Osteoblast (primary cell): ENCODE measurements around the gene UST. TPM values are rescaled to one million over a fixed set of nuclear protein-coding genes. Genes with fewer than 3 reads are reported as not detected.

ENCODE experiments used
- DNase-seq: peaks from one replicate; pipeline ENCODE4 v3.0.0; 2011; ENCODE audit warnings: low spot score, mixed read lengths; ENCODE audit not compliant: insufficient read length; ENCODE audit errors: missing footprints
- H2AFZ ChIP-seq: 2 replicates; pipeline ENCODE4 v1.6.0; 2011; ENCODE audit warnings: mild to moderate bottlenecking, low read length
- H3K27ac ChIP-seq: 2 replicates; pipeline ENCODE4 v1.5.1; 2011; ENCODE audit warnings: mild to moderate bottlenecking, low read depth, low read length, moderate library complexity
- H3K27me3 ChIP-seq: 2 replicates; pipeline ENCODE4 v1.6.0; 2012; ENCODE audit warnings: mild to moderate bottlenecking, control low read depth, inconsistent platforms, low read length, moderate library complexity; ENCODE audit not compliant: insufficient read depth
- H3K36me3 ChIP-seq: 2 replicates; pipeline ENCODE4 v1.5.1; 2011; ENCODE audit warnings: mild to moderate bottlenecking, low read length, control low read depth, moderate library complexity; ENCODE audit not compliant: insufficient read depth
- H3K4me1 ChIP-seq: 2 replicates; pipeline ENCODE4 v1.5.1; 2011; ENCODE audit warnings: mild to moderate bottlenecking, low read length, control low read depth, moderate library complexity; ENCODE audit not compliant: insufficient read depth
- H3K4me2 ChIP-seq: 2 replicates; pipeline ENCODE4 v1.6.0; 2011; ENCODE audit warnings: mild to moderate bottlenecking, low read length; ENCODE audit not compliant: insufficient read depth
- H3K4me3 ChIP-seq: fragments of 200-600 bp; sonication (generic); 3 replicates; pipeline ENCODE4 v1.5.1; 2012; ENCODE audit warnings: mild to moderate bottlenecking, low read length, inconsistent platforms; ENCODE audit not compliant: insufficient read depth
- H3K79me2 ChIP-seq: 2 replicates; pipeline ENCODE4 v1.6.0; 2012; ENCODE audit warnings: mild to moderate bottlenecking, low read length, control low read depth, inconsistent platforms; ENCODE audit not compliant: insufficient read depth
- H3K9me3 ChIP-seq: 2 replicates; pipeline ENCODE4 v1.5.1; 2011; ENCODE audit warnings: low read depth, low read length, control low read depth
- H4K20me1 ChIP-seq: 2 replicates; pipeline ENCODE4 v1.6.0; 2012; ENCODE audit warnings: mild to moderate bottlenecking, low read length, control low read depth; ENCODE audit not compliant: insufficient read depth
- CTCF ChIP-seq: IDR thresholded peaks from 2 replicates; pipeline ENCODE4 v1.5.1; 2011; ENCODE audit warnings: mild to moderate bottlenecking, low read depth, low read length, moderate library complexity; ENCODE audit errors: extremely low read depth
- total RNA-seq: library from RNA; depleted of rRNA; stranded (reverse); fragments of >200 nt; gene quantifications from 2 replicates; pipeline ENCODE4 v1.2.3, GENCODE V29; 2012

The UST gene
- total RNA-seq, 1 donor = 18.1 TPM

GRCh38 chr6:148883270-148883669, 136.4 kb downstream of the UST start:
- peaks cover 4% of the 10 kb centered on the region for H4K20me1 ChIP-seq
- no peaks in the 10 kb centered on the region for H3K9me3 ChIP-seq
- H3K4me2 ChIP-seq = no peak overlapping the region
- no peaks in the 10 kb centered on the region for H3K79me2 ChIP-seq
- no peak overlapping the region for H3K4me3 ChIP-seq
- H3K27me3 ChIP-seq = no peaks in the 10 kb centered on the region
- H3K27ac ChIP-seq = no peak overlapping the region
- TF ChIP-seq CTCF = no peak
- no peak overlapping the region for H2AFZ ChIP-seq
- H3K4me1 ChIP-seq = peaks cover 13% of the 10 kb centered on the region
- no peaks in the 10 kb centered on the region for H3K36me3 ChIP-seq
- DNase-seq = peak; percentile 23

GRCh38 chr6:148884461-148884860, 137.6 kb downstream of the UST start:
- Histone ChIP-seq H3K9me3 (no peaks in the 10 kb centered on the region), H4K20me1 (peaks cover 4% of the 10 kb centered on the region), H3K4me1 (peaks cover 15% of the 10 kb centered on the region), H3K4me3 (no peak overlapping the region), H2AFZ (no peak overlapping the region), H3K27ac (no peak overlapping the region), H3K4me2 (no peak overlapping the region), H3K79me2 (no peaks in the 10 kb centered on the region), H3K27me3 (no peaks in the 10 kb centered on the region), H3K36me3 (no peaks in the 10 kb centered on the region)
- DNase-seq = no peak
- TF ChIP-seq CTCF = no peak

- no peak for TF ChIP-seq CTCF
- Histone ChIP-seq H2AFZ (no peak overlapping the region), H3K27ac (no peak overlapping the region), H3K36me3 (no peaks in the 10 kb centered on the region), H3K27me3 (no peaks in the 10 kb centered on the region), H3K4me2 (peak overlapping the region; percentile 20), H3K79me2 (no peaks in the 10 kb centered on the region), H3K4me1 (peaks cover 24% of the 10 kb centered on the region), H3K9me3 (no peaks in the 10 kb centered on the region), H3K4me3 (no peak overlapping the region), H4K20me1 (peaks cover 4% of the 10 kb centered on the region)
- DNase-seq = peak; percentile 89
Observed at GRCh38 chr6:148885136-148885865, 138.5 kb downstream of the UST start.

- peak overlapping the region; percentile 20 for H3K4me2 ChIP-seq
- no peak for DNase-seq
- H2AFZ ChIP-seq = no peak overlapping the region
- no peaks in the 10 kb centered on the region for H3K36me3 ChIP-seq
- H3K9me3 ChIP-seq = no peaks in the 10 kb centered on the region
- H4K20me1 ChIP-seq = peaks cover 4% of the 10 kb centered on the region
- H3K27me3 ChIP-seq = no peaks in the 10 kb centered on the region
- H3K4me3 ChIP-seq = no peak overlapping the region
- H3K27ac ChIP-seq = no peak overlapping the region
- H3K79me2 ChIP-seq = no peaks in the 10 kb centered on the region
- TF ChIP-seq CTCF = no peak
- H3K4me1 ChIP-seq = peaks cover 32% of the 10 kb centered on the region
Observed at GRCh38 chr6:148885925-148886845, 139.4 kb downstream of the UST start.
